IMR-90 (cell line): ENCODE results near the gene THADA. TPM values are rescaled to one million over a fixed set of nuclear protein-coding genes. Genes with fewer than 3 reads are reported as not detected.
A peak's percentile ranks its signal among the peaks of the same experiment; 100 is the strongest.

Experiments
- ATAC-seq: fragments of 200-7000 bp; cut with Tn5 transposase; 2 replicates; pipeline ENCODE4 v1.9.1; 2020; ENCODE audit warnings: low read depth, mild to moderate bottlenecking, moderate library complexity
- BruUV-seq: library from RNA; stranded (reverse); fragments of 400-500 nt; replicated peaks from 2 replicates; lab custom pipeline; 2021; lab: Mats Ljungman, UMichigan
- CTCF ChIA-PET: fragments of 300-600 bp; formaldehyde crosslinking; extraction: SDS; loops from one replicate; lab custom pipeline; 2021; ENCODE audit warnings: antibody characterized with exemption; lab: Yijun Ruan, JAX
- POLR2A ChIA-PET: fragments of 300-600 bp; sonication (Branson Sonifier 250); formaldehyde crosslinking; loops from one replicate; lab custom pipeline; 2022; ENCODE audit warnings: antibody characterized with exemption; ENCODE audit not compliant: unreplicated experiment; lab: Charles Lee
- DNase-seq: peaks from one replicate; pipeline ENCODE4 v3.0.0; 2013
- H2AFZ ChIP-seq: replicated peaks from 2 replicates; pipeline ENCODE3; 2013; ENCODE audit warnings: low read length, mild to moderate bottlenecking; ENCODE audit not compliant: poor library complexity
- H2AK5ac ChIP-seq: 2 replicates; pipeline ENCODE4 v1.6.1; 2013; ENCODE audit warnings: low read depth, low read length, inconsistent platforms
- H2AK9ac ChIP-seq: replicated peaks from 2 replicates; pipeline ENCODE3; 2013; ENCODE audit warnings: mild to moderate bottlenecking, low read depth, low read length, moderate library complexity; ENCODE audit not compliant: poor library complexity
- H2BK120ac ChIP-seq: 2 replicates; pipeline ENCODE4 v1.6.1; 2013; ENCODE audit warnings: low read depth, low read length, inconsistent platforms
- H2BK15ac ChIP-seq: 3 replicates; pipeline ENCODE4 v1.6.1; 2013; ENCODE audit warnings: low read depth, low read length, inconsistent platforms
- H2BK20ac ChIP-seq: 2 replicates; pipeline ENCODE4 v1.6.1; 2013; ENCODE audit warnings: low read depth, mild to moderate bottlenecking, inconsistent platforms, low read length, moderate library complexity
- H2BK5ac ChIP-seq: 2 replicates; pipeline ENCODE4 v1.6.1; 2013; ENCODE audit warnings: mild to moderate bottlenecking, low read depth, low read length, inconsistent platforms; ENCODE audit not compliant: poor library complexity, severe bottlenecking
- H3K14ac ChIP-seq: replicated peaks from 2 replicates; pipeline ENCODE4 v1.6.1; 2013; ENCODE audit warnings: low read depth, low read length, inconsistent platforms
- H3K18ac ChIP-seq: 2 replicates; pipeline ENCODE4 v1.6.1; 2013; ENCODE audit warnings: low read depth, low read length, control low read depth
- H3K23ac ChIP-seq: 2 replicates; pipeline ENCODE4 v1.6.1; 2013; ENCODE audit warnings: low read depth, low read length, inconsistent platforms
- H3K27ac ChIP-seq: 2 replicates; pipeline ENCODE4 v1.5.1; 2013; ENCODE audit warnings: mild to moderate bottlenecking, control low read depth, low read length; ENCODE audit not compliant: insufficient read depth
- H3K27me3 ChIP-seq: 2 replicates; pipeline ENCODE4 v1.6.1; 2013; ENCODE audit warnings: low read length; ENCODE audit not compliant: control insufficient read depth, insufficient read depth
- H3K36me3 ChIP-seq: 2 replicates; pipeline ENCODE4 v1.6.1; 2013; ENCODE audit warnings: low read length, mixed read lengths; ENCODE audit not compliant: control insufficient read depth, insufficient read depth
- H3K4ac ChIP-seq: 2 replicates; pipeline ENCODE4 v1.6.1; 2013; ENCODE audit warnings: low read depth, low read length, inconsistent platforms
- H3K4me1 ChIP-seq: 2 replicates; pipeline ENCODE4 v1.6.1; 2013; ENCODE audit warnings: low read length, mixed read lengths; ENCODE audit not compliant: control insufficient read depth, insufficient read depth
- H3K4me2 ChIP-seq: 2 replicates; pipeline ENCODE4 v1.6.1; 2013; ENCODE audit warnings: low read depth, mild to moderate bottlenecking, control low read depth, low read length, moderate library complexity
- H3K4me3 ChIP-seq: 2 replicates; pipeline ENCODE4 v1.5.1; 2013; ENCODE audit warnings: low read depth, mild to moderate bottlenecking, control low read depth, low read length, moderate library complexity; ENCODE audit not compliant: insufficient read depth
- H3K56ac ChIP-seq: 2 replicates; pipeline ENCODE4 v1.6.1; 2013; ENCODE audit warnings: low read length, inconsistent platforms; ENCODE audit not compliant: insufficient read depth; ENCODE audit errors: extremely low read depth
- H3K79me1 ChIP-seq, 2 experiments: 2 replicates each; pipeline ENCODE4 v1.6.1; 2013; ENCODE audit warnings: low read length in 2 of 2, inconsistent platforms in 1 of 2, low read depth in 1 of 2
- H3K9ac ChIP-seq: 2 replicates; pipeline ENCODE4 v1.6.1; 2013; ENCODE audit warnings: low read depth, low read length, control low read depth
- H3K9me1 ChIP-seq: 2 replicates; pipeline ENCODE4 v1.6.1; 2013; ENCODE audit warnings: low read length, inconsistent platforms; ENCODE audit not compliant: insufficient read depth
- H3K9me3 ChIP-seq: 2 replicates; pipeline ENCODE4 v1.6.1; 2013; ENCODE audit warnings: low read length; ENCODE audit not compliant: control insufficient read depth, insufficient read depth
- H4K20me1 ChIP-seq: 2 replicates; pipeline ENCODE4 v1.6.1; 2013; ENCODE audit warnings: low read length, inconsistent platforms; ENCODE audit not compliant: insufficient read depth
- H4K5ac ChIP-seq: 2 replicates; pipeline ENCODE4 v1.6.1; 2013; ENCODE audit warnings: mild to moderate bottlenecking, low read depth, low read length, control low read depth
- H4K8ac ChIP-seq, 2 experiments: 2 replicates each; pipeline ENCODE4 v1.6.1; 2013; ENCODE audit warnings: low read depth in 2 of 2, low read length in 2 of 2, control low read depth in 1 of 2, inconsistent platforms in 1 of 2
- H4K91ac ChIP-seq: 2 replicates; pipeline ENCODE4 v1.6.1; 2013; ENCODE audit warnings: low read depth, low read length, inconsistent platforms; ENCODE audit not compliant: insufficient read depth
- CEBPB ChIP-seq: IDR thresholded peaks from 2 replicates; pipeline ENCODE4 v1.6.1; 2012; ENCODE audit warnings: low read depth, low read length, improper control_type of control experiment
- CHD1 ChIP-seq: IDR thresholded peaks from 2 replicates; pipeline ENCODE4 v1.6.1; 2012; ENCODE audit warnings: low read depth, low read length, improper control_type of control experiment
- FOS ChIP-seq: fragments of 150-350 bp; IDR thresholded peaks from 2 replicates; pipeline ENCODE4 v1.6.1; 2016; ENCODE audit warnings: low read depth, low read length
- MAFK ChIP-seq: IDR thresholded peaks from 2 replicates; pipeline ENCODE4 v1.6.1; 2012; ENCODE audit warnings: low read depth, low read length, improper control_type of control experiment
- MAZ ChIP-seq: IDR thresholded peaks from 2 replicates; pipeline ENCODE4 v1.6.1; 2012; ENCODE audit warnings: low read depth, mild to moderate bottlenecking, low read length, improper control_type of control experiment, moderate library complexity, borderline replicate concordance
- SMC3 ChIP-seq: fragments of 150-350 bp; IDR thresholded peaks from 2 replicates; pipeline ENCODE4 v1.6.1; 2016; ENCODE audit warnings: low read depth, mild to moderate bottlenecking, antibody characterized with exemption, low read length, moderate library complexity
- WGBS, 2 experiments: methylation state at CpG; one replicate each; pipeline versions ENCODE4 v1.1.5 to v1.1.7; 2013; ENCODE audit warnings: missing lambda C conversion rate in 2 of 2; ENCODE audit not compliant: insufficient read length in 1 of 2; ENCODE audit errors: extremely low coverage in 2 of 2; 5-methylcytosine and 5-hydroxymethylcytosine counted together
- dilution Hi-C: fragments of 300-500 bp; cut with HindIII; formaldehyde crosslinking; loops from one replicate; pipeline ENCODE4 v1.14.3; 2018; ENCODE audit warnings: low sequenced_read_pairs; ENCODE audit not compliant: unreplicated experiment
- in situ Hi-C: fragments of 300-500 bp; cut with MboI; formaldehyde crosslinking; loops from 3 replicates; pipeline ENCODE4 v1.14.3; 2019; ENCODE audit warnings: low sequenced_read_pairs, inconsistent platforms, mixed read lengths
- intact Hi-C: fragments of 100-400 bp; cut with micrococcal nuclease; formaldehyde crosslinking; loops from 2 replicates; pipeline ENCODE4 v1.10.0; 2022
- polyA plus RNA-seq, 3 experiments: library from polyadenylated mRNA; depleted of rRNA; stranded (reverse); fragments of >200 nt; gene quantifications; 2 replicates each; pipeline ENCODE4 v1.2.3, GENCODE V29; 2012; ENCODE audit warnings: low replicate concordance in 1 of 3
- total RNA-seq: library from RNA; depleted of rRNA; stranded (reverse); fragments of >200 nt; gene quantifications from 2 replicates; pipeline ENCODE4 v1.2.3, GENCODE V29; 2012
- TF ChIP-seq, protein P1 (sequence below): conservative IDR thresholded peaks from 2 replicates; pipeline ENCODE4 v1.5.1; 2012; ENCODE audit warnings: mild to moderate bottlenecking, low read depth, low read length, improper control_type of control experiment
- TF ChIP-seq, protein P2 (sequence below): fragments of 150-350 bp; IDR thresholded peaks from 2 replicates; pipeline ENCODE4 v1.6.1; 2016; ENCODE audit warnings: low read depth, mild to moderate bottlenecking, low read length, moderate library complexity, borderline replicate concordance

Gene THADA
- total and polyA plus RNA-seq, 2 of the 4 experiments (the other 2 are of a cell fraction): 10.5 to 21.3 TPM

DNA sequence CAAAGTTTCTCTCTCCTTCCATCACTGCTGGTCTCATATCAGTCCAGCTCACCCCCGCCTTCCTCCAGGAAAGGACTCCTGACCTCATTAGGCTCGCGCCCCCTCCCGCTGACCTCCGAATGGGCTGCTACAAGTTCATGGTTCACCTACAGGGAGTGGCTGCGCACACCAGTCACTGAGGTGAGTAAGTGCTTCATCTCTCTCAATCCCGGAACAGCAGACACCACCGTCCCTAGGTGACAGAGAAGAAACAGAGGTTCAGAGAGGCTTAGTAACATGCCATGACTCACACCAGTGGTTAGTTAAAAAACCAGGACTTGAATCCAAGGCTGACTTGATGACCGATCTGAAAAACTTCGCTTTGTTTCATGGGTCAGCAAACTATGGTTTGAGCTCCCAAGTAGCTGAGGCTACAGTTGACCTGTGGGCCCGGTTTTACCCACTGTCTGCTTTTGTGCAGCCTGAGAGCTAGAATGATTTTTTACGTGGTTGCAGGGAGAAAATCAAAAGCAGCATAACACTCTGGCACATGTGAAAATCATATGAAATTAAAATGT, 411.4 kb downstream of the THADA start:
- H4K20me1 ChIP-seq: no peaks in the 10 kb centered on the region
- peaks cover 1% of the 10 kb centered on the region for H3K4me1 ChIP-seq
- CTCF ChIA-PET: no interaction called here
- no peak overlapping the region for H2BK5ac ChIP-seq
- 68% methylated on average over 8 of the region's 12 CpGs; no CpG with 5 or more reads in 1 of the 2 experiments for WGBS, 2 experiments
- no peak overlapping the region for H4K8ac ChIP-seq
- dilution Hi-C loops: no loop called here
- no peak overlapping the region for H3K4me3 ChIP-seq
- no peak overlapping the region for H3K4me2 ChIP-seq
- POLR2A ChIA-PET: no interaction called here
- ATAC-seq: peak; percentile 40
- H3K9me1 ChIP-seq: no peaks in the 10 kb centered on the region; the same call in 1 of the 2 replicates
- H3K36me3 ChIP-seq: no peaks in the 10 kb centered on the region
- no peak overlapping the region for H3K56ac ChIP-seq
- no peak overlapping the region for H4K5ac ChIP-seq
- in situ Hi-C loops: no loop called here
- no peak overlapping the region for H2BK120ac ChIP-seq
- H3K18ac ChIP-seq: no peak overlapping the region
- peak overlapping the region; percentile 91 for H2AK9ac ChIP-seq
- no peak overlapping the region for H3K14ac ChIP-seq
- no peaks in the 10 kb centered on the region for H3K79me1 ChIP-seq
- peak; percentile 78 for DNase-seq
- H3K9me3 ChIP-seq: no peaks in the 10 kb centered on the region
- no peak overlapping the region for H3K9ac ChIP-seq
- no peak overlapping the region; the same call in 1 of the 2 replicates for H4K91ac ChIP-seq
- H2AK5ac ChIP-seq: 0 out of 2 replicates have a peak overlapping the region, but pooled peaks have one; percentile 11
- no peaks in the 10 kb centered on the region for H3K27me3 ChIP-seq
- no peak overlapping the region for H2BK20ac ChIP-seq
- intact Hi-C loops: no loop called here
- TF ChIP-seq MAZ (no peak), FOS (peak; percentile 32; the same call in 1 of the 2 replicates), CHD1 (no peak), MAFK (no peak), SMC3 (no peak), CEBPB (no peak)
- TF ChIP-seq, protein P1, sequence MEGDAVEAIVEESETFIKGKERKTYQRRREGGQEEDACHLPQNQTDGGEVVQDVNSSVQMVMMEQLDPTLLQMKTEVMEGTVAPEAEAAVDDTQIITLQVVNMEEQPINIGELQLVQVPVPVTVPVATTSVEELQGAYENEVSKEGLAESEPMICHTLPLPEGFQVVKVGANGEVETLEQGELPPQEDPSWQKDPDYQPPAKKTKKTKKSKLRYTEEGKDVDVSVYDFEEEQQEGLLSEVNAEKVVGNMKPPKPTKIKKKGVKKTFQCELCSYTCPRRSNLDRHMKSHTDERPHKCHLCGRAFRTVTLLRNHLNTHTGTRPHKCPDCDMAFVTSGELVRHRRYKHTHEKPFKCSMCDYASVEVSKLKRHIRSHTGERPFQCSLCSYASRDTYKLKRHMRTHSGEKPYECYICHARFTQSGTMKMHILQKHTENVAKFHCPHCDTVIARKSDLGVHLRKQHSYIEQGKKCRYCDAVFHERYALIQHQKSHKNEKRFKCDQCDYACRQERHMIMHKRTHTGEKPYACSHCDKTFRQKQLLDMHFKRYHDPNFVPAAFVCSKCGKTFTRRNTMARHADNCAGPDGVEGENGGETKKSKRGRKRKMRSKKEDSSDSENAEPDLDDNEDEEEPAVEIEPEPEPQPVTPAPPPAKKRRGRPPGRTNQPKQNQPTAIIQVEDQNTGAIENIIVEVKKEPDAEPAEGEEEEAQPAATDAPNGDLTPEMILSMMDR: no peak
- TF ChIP-seq, protein P2, sequence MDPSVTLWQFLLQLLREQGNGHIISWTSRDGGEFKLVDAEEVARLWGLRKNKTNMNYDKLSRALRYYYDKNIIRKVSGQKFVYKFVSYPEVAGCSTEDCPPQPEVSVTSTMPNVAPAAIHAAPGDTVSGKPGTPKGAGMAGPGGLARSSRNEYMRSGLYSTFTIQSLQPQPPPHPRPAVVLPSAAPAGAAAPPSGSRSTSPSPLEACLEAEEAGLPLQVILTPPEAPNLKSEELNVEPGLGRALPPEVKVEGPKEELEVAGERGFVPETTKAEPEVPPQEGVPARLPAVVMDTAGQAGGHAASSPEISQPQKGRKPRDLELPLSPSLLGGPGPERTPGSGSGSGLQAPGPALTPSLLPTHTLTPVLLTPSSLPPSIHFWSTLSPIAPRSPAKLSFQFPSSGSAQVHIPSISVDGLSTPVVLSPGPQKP: no peak
- H2AFZ ChIP-seq: peak overlapping the region; percentile 39
- H3K27ac ChIP-seq: no peak overlapping the region
- no TSS peak for BruUV-seq
- no peak overlapping the region for H2BK15ac ChIP-seq
- H3K23ac ChIP-seq: no peak overlapping the region
- peak overlapping the region; percentile 62; the same call in 1 of the 2 replicates for H3K4ac ChIP-seq
